ENCODE measurements around the gene TCL1A.
"Not testable (repeated sequence)": the region's sequence is repeated elsewhere in the genome, so short reads cannot be mapped to it uniquely, and the experiment has no call there.

Gene TCL1A

GRCh38 chr14:95674613-95675012 lies 39.3 kb downstream of the TCL1A start:
- DNase-seq, result no peak

- DNase-seq, result no peak
These were observed 45.6 kb downstream of the TCL1A start for GRCh38 chr14:95668235-95668772.

- no peak for DNase-seq
These were observed 46.7 kb downstream of the TCL1A start for GRCh38 chr14:95667249-95667693.

- DNase-seq, result no peak
These were observed 47.5 kb downstream of the TCL1A start for GRCh38 chr14:95666450-95666849.

GRCh38 chr14:95665530-95665929 lies 48.4 kb downstream of the TCL1A start:
- not testable (repeated sequence) for DNase-seq

GRCh38 chr14:95664546-95664945 lies 49.4 kb downstream of the TCL1A start:
- DNase-seq, result no peak

- no peak for DNase-seq
These were observed 49.9 kb downstream of the TCL1A start for GRCh38 chr14:95664066-95664465.

GRCh38 chr14:95663226-95663797 lies 50.6 kb downstream of the TCL1A start:
- DNase-seq, result no peak

GRCh38 chr14:95662376-95663186 lies 51.3 kb downstream of the TCL1A start:
- DNase-seq, result no peak

GRCh38 chr14:95660651-95661515 lies 53.0 kb downstream of the TCL1A start:
- DNase-seq, result no peak

GRCh38 chr14:95659990-95660385 lies 53.9 kb downstream of the TCL1A start:
- DNase-seq, result no peak

Measured in activated naive CD4-positive, alpha-beta T cell treated with Interleukin-2 at 50 U/mL for 16 hours (primary cell).